ENCODE measurements around the gene MEGF6. TPM values are rescaled to one million over a fixed set of nuclear protein-coding genes. Genes with fewer than 3 reads are reported as not detected.
"Not testable (repeated sequence)": the region's sequence is repeated elsewhere in the genome, so short reads cannot be mapped to it uniquely, and the experiment has no call there.

MEGF6 gene
- polyA plus RNA-seq, 1 donor (not counting 4 experiments of a cell fraction or from before 2014, with no cell fraction given), result 0.24 TPM

- Histone ChIP-seq H3K79me2 (ENCODE audit: control insufficient read depth, insufficient read depth, low read length) (no peaks in the 10 kb centered on the region), H4K20me1 (ENCODE audit: control insufficient read depth, extremely low read depth, insufficient read depth, low read length) (no peaks in the 10 kb centered on the region), H3K27ac (ENCODE audit: control insufficient read depth, insufficient read depth, low read length) (no peak overlapping the region), H3K9ac (ENCODE audit: control insufficient read depth, extremely low read depth, insufficient read depth, low read length) (no peak overlapping the region), H3K9me3 (ENCODE audit: control insufficient read depth, low read depth, low read length) (peaks cover 6% of the 10 kb centered on the region), H3K36me3 (ENCODE audit: control insufficient read depth in 2 of 2, extremely low read depth in 1 of 2, insufficient read depth in 2 of 2, low read length in 2 of 2) (no peaks in the 10 kb centered on the region), H3K4me1 (ENCODE audit: control insufficient read depth, extremely low read depth, insufficient read depth, low read length) (no peaks in the 10 kb centered on the region), H3K4me2 (ENCODE audit: control insufficient read depth, extremely low read depth, insufficient read depth, low read depth, low read length) (no peak overlapping the region), H3K9me1 (ENCODE audit: control insufficient read depth, extremely low read depth, insufficient read depth, low read length) (no peaks in the 10 kb centered on the region), H3K27me3 (ENCODE audit: control insufficient read depth, extremely low read depth, insufficient read depth, low read length) (no peaks in the 10 kb centered on the region), H3K4me3 (ENCODE audit: control insufficient read depth in 2 of 3, extremely low read depth in 1 of 3, insufficient read depth in 2 of 3, low read depth in 1 of 3, low read length in 3 of 3) (no peak overlapping the region), H2AFZ (ENCODE audit: control insufficient read depth, low read length) (no peak overlapping the region)
- no peak for DNase-seq (ENCODE audit: low read depth, low spot score)
- no peak for FAIRE-seq
- dilution Hi-C loops (cut with MboI; ENCODE audit: extremely low pct_ligation_motif_present, low sequenced_read_pairs), result no loop called here
- TF ChIP-seq EZH2 (IDR thresholded peaks at IDR 0.05; ENCODE audit: low read length) (no peak), CTCF (optimal IDR thresholded peaks at IDR 0.05 in 1 of 3, IDR thresholded peaks at IDR 0.05 in 1 of 3, conservative IDR thresholded peaks at IDR 0.05 in 1 of 3; ENCODE audit: extremely low read depth in 1 of 3, insufficient read depth in 2 of 3, low read length in 3 of 3) (no peak)
Observed at GRCh38 chr1:3586986-3587759, 24.1 kb downstream of the MEGF6 start.

- H2AFZ ChIP-seq (ENCODE audit: control insufficient read depth, low read length), result no peak overlapping the region
- no peaks in the 10 kb centered on the region for H3K36me3 ChIP-seq (ENCODE audit: control insufficient read depth in 2 of 2, extremely low read depth in 1 of 2, insufficient read depth in 2 of 2, low read length in 2 of 2)
- no peak overlapping the region for H3K27ac ChIP-seq (ENCODE audit: control insufficient read depth, insufficient read depth, low read length)
- peaks cover 6% of the 10 kb centered on the region for H3K9me3 ChIP-seq (ENCODE audit: control insufficient read depth, low read depth, low read length)
- H3K27me3 ChIP-seq (ENCODE audit: control insufficient read depth, extremely low read depth, insufficient read depth, low read length), result no peaks in the 10 kb centered on the region
- no peak for FAIRE-seq
- DNase-seq (ENCODE audit: low read depth, low spot score), result no peak
- no peak overlapping the region for H3K9ac ChIP-seq (ENCODE audit: control insufficient read depth, extremely low read depth, insufficient read depth, low read length)
- no peaks in the 10 kb centered on the region for H3K4me1 ChIP-seq (ENCODE audit: control insufficient read depth, extremely low read depth, insufficient read depth, low read length)
- H3K9me1 ChIP-seq (ENCODE audit: control insufficient read depth, extremely low read depth, insufficient read depth, low read length), result no peaks in the 10 kb centered on the region
- no peak overlapping the region for H3K4me3 ChIP-seq (ENCODE audit: control insufficient read depth in 2 of 3, extremely low read depth in 1 of 3, insufficient read depth in 2 of 3, low read depth in 1 of 3, low read length in 3 of 3)
- TF ChIP-seq CTCF (optimal IDR thresholded peaks at IDR 0.05 in 1 of 3, IDR thresholded peaks at IDR 0.05 in 1 of 3, conservative IDR thresholded peaks at IDR 0.05 in 1 of 3; ENCODE audit: extremely low read depth in 1 of 3, insufficient read depth in 2 of 3, low read length in 3 of 3) (no peak), EZH2 (IDR thresholded peaks at IDR 0.05; ENCODE audit: low read length) (no peak)
- H3K79me2 ChIP-seq (ENCODE audit: control insufficient read depth, insufficient read depth, low read length), result no peaks in the 10 kb centered on the region
- dilution Hi-C loops (cut with MboI; ENCODE audit: extremely low pct_ligation_motif_present, low sequenced_read_pairs), result no loop called here
- H4K20me1 ChIP-seq (ENCODE audit: control insufficient read depth, extremely low read depth, insufficient read depth, low read length), result no peaks in the 10 kb centered on the region
- H3K4me2 ChIP-seq (ENCODE audit: control insufficient read depth, extremely low read depth, insufficient read depth, low read depth, low read length), result no peak overlapping the region
Observed at GRCh38 chr1:3585940-3586568, 25.3 kb downstream of the MEGF6 start.

GRCh38 chr1:3585353-3585868 lies 25.9 kb downstream of the MEGF6 start:
- H3K27ac ChIP-seq (ENCODE audit: control insufficient read depth, insufficient read depth, low read length); H3K4me2 ChIP-seq (ENCODE audit: control insufficient read depth, extremely low read depth, insufficient read depth, low read depth, low read length); H3K4me3 ChIP-seq (ENCODE audit: control insufficient read depth in 2 of 3, extremely low read depth in 1 of 3, insufficient read depth in 2 of 3, low read depth in 1 of 3, low read length in 3 of 3); dilution Hi-C loops (cut with MboI; ENCODE audit: extremely low pct_ligation_motif_present, low sequenced_read_pairs); FAIRE-seq; H3K9ac ChIP-seq (ENCODE audit: control insufficient read depth, extremely low read depth, insufficient read depth, low read length); H3K36me3 ChIP-seq (ENCODE audit: control insufficient read depth in 2 of 2, extremely low read depth in 1 of 2, insufficient read depth in 2 of 2, low read length in 2 of 2); H3K27me3 ChIP-seq (ENCODE audit: control insufficient read depth, extremely low read depth, insufficient read depth, low read length); H2AFZ ChIP-seq (ENCODE audit: control insufficient read depth, low read length); H3K9me3 ChIP-seq (ENCODE audit: control insufficient read depth, low read depth, low read length); DNase-seq (ENCODE audit: low read depth, low spot score); H4K20me1 ChIP-seq (ENCODE audit: control insufficient read depth, extremely low read depth, insufficient read depth, low read length); H3K4me1 ChIP-seq (ENCODE audit: control insufficient read depth, extremely low read depth, insufficient read depth, low read length); H3K9me1 ChIP-seq (ENCODE audit: control insufficient read depth, extremely low read depth, insufficient read depth, low read length); H3K79me2 ChIP-seq (ENCODE audit: control insufficient read depth, insufficient read depth, low read length): not testable (repeated sequence)
